Measurements from ENCODE around the gene PTN. TPM values are rescaled to one million over a fixed set of nuclear protein-coding genes. Genes with fewer than 3 reads are reported as not detected.

PTN gene
- total and polyA plus RNA-seq, 9 of the 15 experiments (the other 6 are each of a cell fraction or from before 2014, with no cell fraction given): not detected

GRCh38 chr7:137231167-137231566, 112.4 kb downstream of the PTN start (continued):
- TF ChIP-seq REST (IDR thresholded peaks at IDR 0.05; ENCODE audit: borderline replicate concordance): no peak
- TF ChIP-seq REST (CRISPR knock-in tag; IDR thresholded peaks at IDR 0.05; ENCODE audit: low read depth): no peak
- TF ChIP-seq ZNF316 (IDR thresholded peaks at IDR 0.05): peak; percentile 61; the same call in 1 of the 2 replicates

GRCh38 chr7:137221467-137221866, 122.1 kb downstream of the PTN start:
- H3K4me3 ChIP-seq: no peak overlapping the region
- CTCF ChIA-PET (ENCODE audit: low intra/inter-chr PET ratio): no interaction called here
- intact Hi-C loops (cut with micrococcal nuclease): no loop called here
- H3K9me3 ChIP-seq (replicated peaks; ENCODE audit: control insufficient read depth, insufficient read depth, low read depth, low read length): 0 out of 2 replicates have a peak, but pooled peaks cover 4% of the 10 kb centered on the region
- ATAC-seq (no peak), DNase-seq (ENCODE audit: extremely low read depth in 1 of 4, low spot score in 3 of 4) (no peak), FAIRE-seq (no peak)
- no peak overlapping the region for H2AFZ ChIP-seq (ENCODE audit: low read depth, low read length)
- H3K9me1 ChIP-seq (ENCODE audit: control insufficient read depth, insufficient read depth, low read length): no peaks in the 10 kb centered on the region
- TF ChIP-seq NCOA4 (IDR thresholded peaks at IDR 0.05; ENCODE audit: partially characterized antibody) (no peak), PCBP2 (IDR thresholded peaks at IDR 0.05; ENCODE audit: low read depth, low read length, poor library complexity, severe bottlenecking) (peak; percentile 52)
- POLR2A ChIA-PET: no interaction called here
- in situ Hi-C loops (cut with MboI): no loop called here
- H3K27me3 ChIP-seq (ENCODE audit: control insufficient read depth in 2 of 2, insufficient read depth in 2 of 2, low read length in 2 of 2): no peaks in the 10 kb centered on the region
- no peaks in the 10 kb centered on the region for H3K79me2 ChIP-seq (ENCODE audit: control insufficient read depth, insufficient read depth, low read length)
- no TSS peak for BruUV-seq (replicated peaks)
- 0% methylated on average over 1 of the region's 3 CpGs for WGBS (ENCODE audit: insufficient coverage, low coverage, missing lambda C conversion rate)
- H3K9ac ChIP-seq (ENCODE audit: insufficient read depth in 1 of 2, low read depth in 2 of 2, low read length in 2 of 2): no peak overlapping the region
- no peaks in the 10 kb centered on the region for H3K4me1 ChIP-seq (replicated peaks in 1 of 2; ENCODE audit: control insufficient read depth in 2 of 2, insufficient read depth in 2 of 2, low read length in 2 of 2)
- no peak overlapping the region for H3K4me2 ChIP-seq (ENCODE audit: insufficient read depth, low read length)
- no peak overlapping the region for H3K27ac ChIP-seq (ENCODE audit: extremely low read depth, low read depth, low read length)
- no peaks in the 10 kb centered on the region for H3K36me3 ChIP-seq (ENCODE audit: control insufficient read depth, insufficient read depth, low read length)
- no peaks in the 10 kb centered on the region for H4K20me1 ChIP-seq (replicated peaks; ENCODE audit: control insufficient read depth, insufficient read depth, low read length)
